ENCODE results near the gene KLF3.

GRCh38 chr4:38678078-38678477 lies 14.1 kb downstream of the KLF3 start:
- TF ChIP-seq GATA3 (IDR thresholded peaks at IDR 0.05; ENCODE audit: low read depth, low read length) (no peak), GATA2 (IDR thresholded peaks at IDR 0.05; ENCODE audit: low read depth, low read length) (no peak)

All from SH-SY5Y (cell line).